Spleen (tissue), 7 donors: ENCODE results near the gene COL12A1.

ENCODE experiments used
- CTCF ChIP-seq, 11 experiments: fragments of 200-600 bp in 7 of 11; fragments of 450-650 bp in 4 of 11; sonication (generic) in 4 of 11; IDR thresholded peaks in 8 of 11; conservative IDR thresholded peaks in 3 of 11; 1 replicate in 7 of 11; 2 replicates in 4 of 11; pipeline versions ENCODE4 v1.4.0 to v1.8.0; 2016 to 2021; ENCODE audit warnings: antibody characterized with exemption in 11 of 11, inconsistent platforms in 4 of 11, mild to moderate bottlenecking in 1 of 11
- POLR2A ChIP-seq, 3 donors: fragments of 450-650 bp; IDR thresholded peaks; one replicate each; pipeline ENCODE4 v1.5.1; 2017; ENCODE audit warnings: antibody characterized with exemption in 3 of 3, mild to moderate bottlenecking in 1 of 3
- POLR2AphosphoS5 ChIP-seq, 3 donors: sonication (generic); formaldehyde crosslinking; IDR thresholded peaks; one replicate each; pipeline ENCODE4 v1.5.1; 2017; ENCODE audit warnings: antibody characterized with exemption in 3 of 3
- donor health status: DM: no; HTN: no; CAD: no; lungs with moderate emphysema.
- donor health status: DM: no; HTN: no; CAD: no.
- donor health status: DM: no; HTN: no; CAD: no.

GRCh38 chr6:75096966-75097365 is 108.9 kb downstream of the COL12A1 start:
- no peak for TF ChIP-seq POLR2A (IDR thresholded peaks at IDR 0.05)
- TF ChIP-seq CTCF (IDR thresholded peaks at IDR 0.05 in 8 of 11, conservative IDR thresholded peaks at IDR 0.05 in 3 of 11) = no peak
- TF ChIP-seq POLR2AphosphoS5 (IDR thresholded peaks at IDR 0.05) = no peak
